Subcutaneous adipose tissue (tissue), 4 donors: Measurements from ENCODE around the gene TGM2. TPM values are rescaled to one million over a fixed set of nuclear protein-coding genes. Genes with fewer than 3 reads are reported as not detected.

Source experiments
- total RNA-seq, 4 donors: library from RNA; depleted of rRNA; stranded (reverse); fragments of >200 nt; gene quantifications; one replicate each; pipeline ENCODE4 v1.1.0, GENCODE V29; 2016
- TF ChIP-seq, protein P1 (sequence below): fragments of 450-650 bp; IDR thresholded peaks from one replicate; pipeline ENCODE4 v1.5.1; 2016; ENCODE audit warnings: low read depth, mild to moderate bottlenecking, control low read depth, antibody characterized with exemption, moderate library complexity

TGM2 gene
- total RNA-seq, 4 donors from 2014 or later = 13.9 to 28.9 (median 19.2) TPM

DNA sequence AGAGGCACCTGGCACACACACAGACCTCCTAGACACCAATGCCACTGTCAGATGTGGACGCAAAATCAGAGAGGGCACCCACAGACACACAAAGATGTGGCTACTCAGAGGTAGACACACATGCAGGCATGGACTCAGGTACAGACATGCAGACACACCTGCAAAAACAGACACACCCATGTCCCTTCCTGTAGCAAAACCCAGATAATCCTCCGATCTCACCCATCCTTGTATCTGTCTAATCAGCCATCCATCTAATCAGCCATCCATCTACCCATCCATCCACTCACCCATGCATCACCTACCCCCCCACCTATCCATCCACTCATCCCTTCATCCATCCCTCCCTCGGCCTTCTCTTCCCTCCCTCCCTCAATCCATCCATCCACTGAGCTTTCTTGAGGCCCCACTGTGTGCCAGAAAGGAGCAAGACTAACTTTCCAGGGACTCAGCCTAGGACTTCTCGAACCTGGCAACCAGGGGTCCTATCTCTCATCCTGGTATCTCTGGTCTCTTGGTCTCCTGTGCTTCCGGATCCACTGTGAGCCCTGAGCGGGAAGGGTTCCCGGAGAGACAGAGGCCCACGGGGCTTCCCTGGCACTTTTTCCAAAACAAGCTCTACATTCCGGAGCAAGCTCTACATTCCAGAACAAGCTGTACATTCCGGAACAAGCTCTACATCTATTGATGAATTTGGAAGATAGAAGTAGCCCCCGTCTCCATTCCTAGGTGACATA, 1.1 kb upstream of the TGM2 start:
- TF ChIP-seq, protein P1, sequence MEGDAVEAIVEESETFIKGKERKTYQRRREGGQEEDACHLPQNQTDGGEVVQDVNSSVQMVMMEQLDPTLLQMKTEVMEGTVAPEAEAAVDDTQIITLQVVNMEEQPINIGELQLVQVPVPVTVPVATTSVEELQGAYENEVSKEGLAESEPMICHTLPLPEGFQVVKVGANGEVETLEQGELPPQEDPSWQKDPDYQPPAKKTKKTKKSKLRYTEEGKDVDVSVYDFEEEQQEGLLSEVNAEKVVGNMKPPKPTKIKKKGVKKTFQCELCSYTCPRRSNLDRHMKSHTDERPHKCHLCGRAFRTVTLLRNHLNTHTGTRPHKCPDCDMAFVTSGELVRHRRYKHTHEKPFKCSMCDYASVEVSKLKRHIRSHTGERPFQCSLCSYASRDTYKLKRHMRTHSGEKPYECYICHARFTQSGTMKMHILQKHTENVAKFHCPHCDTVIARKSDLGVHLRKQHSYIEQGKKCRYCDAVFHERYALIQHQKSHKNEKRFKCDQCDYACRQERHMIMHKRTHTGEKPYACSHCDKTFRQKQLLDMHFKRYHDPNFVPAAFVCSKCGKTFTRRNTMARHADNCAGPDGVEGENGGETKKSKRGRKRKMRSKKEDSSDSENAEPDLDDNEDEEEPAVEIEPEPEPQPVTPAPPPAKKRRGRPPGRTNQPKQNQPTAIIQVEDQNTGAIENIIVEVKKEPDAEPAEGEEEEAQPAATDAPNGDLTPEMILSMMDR = no peak

DNA sequence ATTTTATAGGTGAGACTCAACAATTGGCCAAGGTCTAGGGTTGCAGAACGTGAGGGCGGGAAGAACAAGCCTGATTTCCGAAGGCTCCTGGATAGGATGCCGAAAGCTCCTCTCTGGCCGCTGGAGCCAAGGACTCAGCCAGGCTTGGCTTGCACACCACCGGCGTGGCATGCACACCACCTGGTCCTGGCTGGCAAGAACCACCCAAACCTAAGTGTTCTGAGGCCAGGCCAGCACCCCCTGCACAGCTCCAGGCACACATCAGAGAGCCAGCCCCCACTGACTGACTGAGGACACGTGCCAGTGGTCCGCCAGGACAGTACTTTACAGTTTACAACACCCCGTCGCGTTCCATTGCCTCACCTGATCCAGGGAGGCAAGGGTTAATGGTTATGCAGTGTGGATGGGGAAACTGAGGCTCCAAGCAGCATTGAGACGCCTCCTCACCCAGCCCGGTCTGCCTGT, 414 bp downstream of the TGM2 start:
- TF ChIP-seq, protein P1 = no peak

DNA sequence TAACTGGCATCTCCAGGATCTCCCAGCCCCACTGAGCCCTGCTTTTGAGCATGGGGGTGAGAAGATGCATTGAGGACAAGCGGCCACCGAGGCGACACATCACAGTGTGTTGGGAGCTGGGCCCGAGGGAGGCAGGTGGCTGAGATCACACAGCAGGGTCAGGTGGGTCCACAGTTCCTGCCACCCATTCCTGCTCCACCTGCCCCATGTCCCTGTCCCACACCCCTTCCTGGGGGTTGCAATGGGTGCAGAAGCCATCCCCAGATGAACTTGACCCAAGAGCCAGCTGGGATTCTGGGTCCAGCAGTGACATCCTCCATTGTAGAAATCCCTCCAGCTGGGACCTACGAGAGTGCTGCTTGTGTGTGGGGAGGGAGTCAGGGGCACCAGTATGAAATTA, 1.0 kb downstream of the TGM2 start:
- TF ChIP-seq, protein P1 = no peak

DNA sequence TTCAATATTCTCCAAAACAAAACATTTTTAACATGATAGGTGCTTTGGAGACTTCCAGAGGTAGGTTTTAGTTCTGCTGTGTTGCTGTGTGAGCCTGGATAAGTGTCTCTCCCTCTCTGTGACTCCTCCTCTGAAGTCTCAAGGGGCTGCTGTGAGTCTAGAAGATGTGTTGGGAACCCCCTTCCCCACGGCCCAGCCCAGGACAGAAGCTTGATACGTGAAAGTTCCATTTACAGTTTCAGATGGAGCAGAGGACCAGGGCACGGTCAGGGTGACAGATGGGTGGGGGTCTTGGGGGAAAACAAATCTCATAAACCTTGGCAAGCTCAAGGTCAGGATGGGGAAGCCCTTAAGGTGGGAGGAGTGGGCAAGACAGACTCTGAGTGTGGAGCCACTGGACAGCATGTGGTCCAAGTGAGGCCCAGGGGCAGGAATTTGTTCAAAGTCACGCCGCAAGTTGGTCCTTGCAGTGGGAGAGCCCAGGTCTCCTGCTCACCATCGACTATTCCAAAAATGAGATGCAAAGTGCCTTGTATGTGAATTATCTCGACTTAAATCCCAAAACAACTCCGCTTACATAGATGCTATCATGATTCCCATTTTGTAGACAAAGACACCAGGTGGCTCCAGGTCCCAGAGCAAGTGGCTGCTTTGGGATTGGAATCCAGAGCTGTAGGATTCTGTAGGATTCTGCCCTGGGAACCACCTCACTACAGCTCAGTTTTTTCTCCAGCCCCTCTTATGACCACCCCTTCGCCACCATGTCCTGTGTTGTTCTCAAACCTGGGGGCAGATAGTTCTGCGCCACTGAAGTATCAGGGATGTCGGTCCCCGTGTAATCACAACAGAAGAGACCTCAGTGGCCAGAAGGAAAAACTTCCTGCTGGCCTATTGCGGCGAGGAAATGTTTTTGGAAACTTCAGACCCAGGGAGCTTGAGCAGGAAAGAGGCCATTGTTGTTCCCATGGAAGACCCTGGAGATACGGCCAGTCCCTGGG, 1.9 kb downstream of the TGM2 start:
- TF ChIP-seq, protein P1 = no peak

DNA sequence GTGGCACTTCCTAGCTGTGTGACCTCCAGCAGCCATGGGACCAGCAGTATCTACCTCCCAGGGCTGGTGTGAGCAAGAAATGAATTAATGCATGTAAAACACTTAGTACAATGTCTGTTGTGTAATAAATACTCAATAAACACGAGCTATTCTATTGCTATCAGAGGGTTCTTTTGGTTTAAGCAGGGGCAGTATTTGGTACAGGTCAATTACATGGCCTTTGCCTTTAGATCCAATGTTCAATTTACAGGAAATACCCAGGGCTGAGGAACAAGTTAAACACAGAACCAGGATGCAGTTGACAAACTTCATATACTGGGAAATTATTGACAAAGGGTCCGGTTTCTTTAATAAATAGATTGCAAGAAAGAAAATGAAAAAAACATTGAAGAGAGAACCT, 2.9 kb downstream of the TGM2 start:
- TF ChIP-seq, protein P1 = no peak

DNA sequence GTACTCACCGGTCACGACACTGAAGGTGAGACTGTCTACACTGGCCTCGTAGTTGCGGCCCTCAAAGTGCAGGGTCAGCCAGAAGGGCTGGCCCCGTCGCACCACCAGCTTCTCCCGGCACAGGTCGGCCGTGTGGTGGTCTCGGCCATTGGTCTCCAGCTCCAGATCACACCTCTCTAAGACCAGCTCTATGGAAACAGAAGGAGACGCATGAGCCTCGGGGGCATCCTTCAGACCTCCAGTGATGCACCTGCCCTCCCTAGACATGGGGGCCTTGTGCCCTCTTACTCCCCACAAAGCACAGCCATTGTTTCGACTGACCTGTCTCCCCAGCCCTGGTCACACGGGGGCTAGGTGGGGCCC, 3.7 kb downstream of the TGM2 start:
- TF ChIP-seq, protein P1 = no peak
